Epithelial cell of esophagus (primary cell): ENCODE results near the gene NAB2.
A peak's percentile ranks its signal among the peaks of the same experiment; 100 is the strongest.
"Not testable (repeated sequence)": the region's sequence is repeated elsewhere in the genome, so short reads cannot be mapped to it uniquely, and the experiment has no call there.

ENCODE experiments used
- DNase-seq: peaks from one replicate; pipeline ENCODE4 v3.0.0; 2010; ENCODE audit warnings: low read depth
- H3K4me3 ChIP-seq: 2 replicates; pipeline ENCODE4 v1.5.1; 2011; ENCODE audit warnings: mild to moderate bottlenecking, low read length, control low read depth
- TF ChIP-seq, protein P1 (sequence below): IDR thresholded peaks from 2 replicates; pipeline ENCODE4 v1.5.1; 2011; ENCODE audit warnings: low read depth, mild to moderate bottlenecking, low read length, control low read depth, inconsistent platforms; ENCODE audit not compliant: insufficient read depth; ENCODE audit errors: missing control alignments

Gene NAB2

DNA sequence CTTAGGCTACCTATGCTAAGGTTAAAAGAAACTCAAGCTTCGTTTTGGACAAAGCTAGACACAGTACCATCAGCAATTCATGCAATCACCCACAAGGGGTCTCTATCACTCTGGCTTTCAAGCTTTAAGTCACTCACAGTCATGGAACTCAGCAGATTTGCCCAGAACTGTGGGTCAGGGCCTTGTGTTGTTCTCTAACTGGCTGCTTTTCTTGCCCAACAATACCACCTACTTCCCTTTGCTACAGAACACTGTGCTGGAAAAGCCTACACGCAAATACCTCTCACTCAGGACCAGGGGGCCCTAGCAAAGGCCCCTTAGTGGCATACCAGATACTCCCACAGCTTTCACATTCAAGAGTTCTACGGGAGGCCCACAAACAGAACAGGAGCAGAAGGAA is 19.4 kb upstream of the NAB2 start:
- no peak overlapping the region for H3K4me3 ChIP-seq
- DNase-seq = peak; percentile 81
- TF ChIP-seq, protein P1, sequence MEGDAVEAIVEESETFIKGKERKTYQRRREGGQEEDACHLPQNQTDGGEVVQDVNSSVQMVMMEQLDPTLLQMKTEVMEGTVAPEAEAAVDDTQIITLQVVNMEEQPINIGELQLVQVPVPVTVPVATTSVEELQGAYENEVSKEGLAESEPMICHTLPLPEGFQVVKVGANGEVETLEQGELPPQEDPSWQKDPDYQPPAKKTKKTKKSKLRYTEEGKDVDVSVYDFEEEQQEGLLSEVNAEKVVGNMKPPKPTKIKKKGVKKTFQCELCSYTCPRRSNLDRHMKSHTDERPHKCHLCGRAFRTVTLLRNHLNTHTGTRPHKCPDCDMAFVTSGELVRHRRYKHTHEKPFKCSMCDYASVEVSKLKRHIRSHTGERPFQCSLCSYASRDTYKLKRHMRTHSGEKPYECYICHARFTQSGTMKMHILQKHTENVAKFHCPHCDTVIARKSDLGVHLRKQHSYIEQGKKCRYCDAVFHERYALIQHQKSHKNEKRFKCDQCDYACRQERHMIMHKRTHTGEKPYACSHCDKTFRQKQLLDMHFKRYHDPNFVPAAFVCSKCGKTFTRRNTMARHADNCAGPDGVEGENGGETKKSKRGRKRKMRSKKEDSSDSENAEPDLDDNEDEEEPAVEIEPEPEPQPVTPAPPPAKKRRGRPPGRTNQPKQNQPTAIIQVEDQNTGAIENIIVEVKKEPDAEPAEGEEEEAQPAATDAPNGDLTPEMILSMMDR = peak; percentile 92

DNA sequence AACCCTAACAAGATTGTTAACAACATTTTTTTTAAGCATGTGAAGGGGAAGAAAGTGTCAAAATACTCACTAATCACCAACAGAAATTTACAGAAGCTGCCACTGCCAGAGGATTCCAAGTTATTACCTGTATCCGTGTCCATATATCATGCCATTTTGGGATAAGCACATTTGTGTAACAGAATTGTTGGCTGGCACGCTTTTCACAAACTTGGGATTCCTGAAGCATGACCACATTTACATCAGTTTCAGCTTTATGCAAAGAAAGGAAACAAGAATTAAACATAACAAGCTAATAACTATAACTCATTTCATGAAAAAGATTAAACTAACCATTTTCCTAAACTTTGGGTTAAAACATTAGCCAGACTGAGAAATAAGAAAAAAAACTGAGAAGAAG is 16.3 kb upstream of the NAB2 start:
- TF ChIP-seq, protein P1 = no peak
- DNase-seq = no peak
- no peak overlapping the region for H3K4me3 ChIP-seq

DNA sequence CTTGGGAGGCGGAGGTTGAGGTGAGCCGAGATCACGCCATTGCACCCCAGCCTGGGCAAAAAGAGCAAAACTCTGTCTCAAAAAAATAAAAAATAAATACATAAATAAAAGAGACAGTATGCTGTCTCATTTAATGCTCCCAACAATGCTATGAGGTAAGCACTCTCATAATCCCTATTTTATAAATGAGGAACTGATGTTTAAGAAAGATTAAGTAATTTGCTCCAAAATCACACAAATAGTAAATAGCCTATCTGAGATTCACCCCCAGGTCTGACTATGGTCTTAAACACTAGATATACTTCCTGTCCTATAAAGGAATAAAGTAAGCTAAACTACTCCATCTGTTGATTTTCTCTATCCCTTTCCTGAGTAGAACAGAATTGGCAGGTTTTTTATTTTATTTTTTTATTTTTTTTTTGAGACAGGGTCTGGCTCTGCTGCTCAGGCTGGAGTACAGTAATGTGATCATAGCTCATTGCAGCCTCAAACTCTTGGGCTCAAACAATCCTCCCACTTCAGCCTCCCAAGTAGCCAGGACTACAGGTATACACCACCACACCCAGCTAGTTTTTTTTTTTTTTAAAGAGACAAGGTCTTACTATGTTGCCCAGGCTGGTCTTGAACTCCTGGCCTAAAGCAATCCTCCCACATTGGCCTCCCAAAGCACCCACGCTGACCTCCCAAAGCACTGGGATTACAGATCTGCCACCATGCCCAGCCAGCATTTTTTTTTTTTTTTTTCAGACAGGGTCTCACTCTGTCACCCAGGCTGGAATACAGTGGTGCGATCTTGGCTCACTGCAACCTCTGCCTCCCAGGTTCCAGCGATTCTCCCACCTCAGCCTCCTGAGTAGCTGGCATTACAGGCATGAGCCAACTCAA is 15.1 kb upstream of the NAB2 start:
- not testable (repeated sequence) for H3K4me3 ChIP-seq

DNA sequence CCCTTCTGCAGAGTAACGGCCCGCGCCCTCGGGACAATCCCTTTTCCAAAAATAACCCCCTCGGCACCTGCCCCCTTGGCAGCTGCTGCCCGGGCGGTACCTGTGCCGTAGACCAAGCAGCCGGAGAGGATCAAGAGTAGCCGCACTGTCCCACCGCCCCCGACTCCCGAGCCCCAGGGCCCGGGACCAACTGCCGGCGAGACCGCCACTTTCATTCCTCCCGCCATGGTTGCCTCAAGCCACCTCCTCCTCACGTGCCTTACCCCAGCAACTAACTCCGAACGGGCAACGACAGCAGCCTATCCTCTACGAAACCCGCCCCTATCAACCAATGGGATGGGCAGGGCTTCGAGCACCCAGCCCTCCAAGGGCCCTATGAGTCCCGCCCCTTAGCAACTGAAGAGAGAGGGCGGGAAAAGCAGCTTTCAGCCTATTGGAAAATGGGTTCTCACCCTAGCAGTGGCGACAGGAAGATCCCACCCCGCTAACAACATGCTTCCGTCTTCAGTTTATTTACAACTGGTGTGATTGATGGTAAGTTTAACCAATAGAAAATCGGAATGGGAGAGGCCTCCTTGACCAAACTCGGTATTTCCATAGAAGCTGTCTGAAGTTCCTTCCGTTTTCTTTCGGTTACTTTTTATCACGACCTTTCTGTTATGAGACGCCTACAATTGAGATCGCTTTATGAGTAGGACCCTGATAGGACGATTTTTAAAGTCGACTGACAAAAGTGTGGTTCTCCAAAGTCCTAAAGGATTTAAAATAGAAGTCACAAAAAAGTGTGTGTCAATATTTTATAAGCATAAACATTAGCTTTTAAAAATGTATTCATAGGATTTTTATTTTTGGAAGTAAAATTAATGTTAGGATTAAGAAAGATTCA is 10.2 kb upstream of the NAB2 start, which contains the start of gene NEMP1:
Gene NEMP1 (minus strand): TSS at position 273 of the 886 bp plus-strand sequence. CDS start 46 bp downstream, at position 227.
- peak; percentile 100 for DNase-seq
- TF ChIP-seq, protein P1 = no peak
- peak within 1 kb of the TSS; percentile 72 for H3K4me3 ChIP-seq

More for the DNA sequence above, 15.1 kb upstream of the NAB2 start:
- not testable (repeated sequence) for DNase-seq

DNA sequence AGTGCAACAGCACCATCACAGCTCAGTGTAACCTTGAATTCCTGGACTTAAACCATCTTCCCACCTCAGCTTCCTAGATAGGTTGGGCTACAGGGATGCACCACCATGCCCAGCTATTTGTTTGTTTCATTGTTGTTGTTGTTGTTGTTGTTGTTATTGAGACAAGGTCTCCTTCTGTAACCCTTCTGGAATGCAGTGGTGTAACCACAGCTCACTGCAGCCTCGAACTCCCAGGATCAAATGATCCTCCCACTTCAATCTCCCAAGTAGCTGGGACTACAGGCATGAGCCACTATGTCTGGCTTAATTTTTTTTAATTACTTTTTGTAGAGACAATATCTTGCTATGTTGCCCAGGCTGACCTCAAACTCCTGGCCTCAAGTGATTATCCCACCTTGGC is 9.1 kb upstream of the NAB2 start:
- no peak for DNase-seq
- H3K4me3 ChIP-seq = no peak overlapping the region
- TF ChIP-seq, protein P1 = no peak

DNA sequence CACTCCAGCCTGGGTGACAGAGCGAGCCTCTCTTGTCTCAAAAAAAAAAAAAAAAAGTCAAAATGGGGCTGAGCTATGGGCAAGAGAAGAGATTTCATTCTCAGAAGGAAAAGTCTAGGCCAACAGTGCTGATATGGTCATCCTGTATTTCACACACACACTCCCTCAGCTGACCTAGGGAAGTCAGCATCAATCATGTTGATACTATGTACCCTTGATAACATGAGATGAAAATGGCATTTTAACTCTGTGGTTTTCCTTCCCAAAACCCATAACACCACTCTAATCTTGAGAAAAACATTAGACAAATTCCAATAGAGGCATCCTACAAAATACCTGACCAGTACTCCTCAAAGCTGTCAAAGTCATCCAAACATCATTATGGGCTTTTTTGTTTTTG is 8.1 kb upstream of the NAB2 start:
- DNase-seq = no peak
- TF ChIP-seq, protein P1 = no peak
- H3K4me3 ChIP-seq = no peak overlapping the region

DNA sequence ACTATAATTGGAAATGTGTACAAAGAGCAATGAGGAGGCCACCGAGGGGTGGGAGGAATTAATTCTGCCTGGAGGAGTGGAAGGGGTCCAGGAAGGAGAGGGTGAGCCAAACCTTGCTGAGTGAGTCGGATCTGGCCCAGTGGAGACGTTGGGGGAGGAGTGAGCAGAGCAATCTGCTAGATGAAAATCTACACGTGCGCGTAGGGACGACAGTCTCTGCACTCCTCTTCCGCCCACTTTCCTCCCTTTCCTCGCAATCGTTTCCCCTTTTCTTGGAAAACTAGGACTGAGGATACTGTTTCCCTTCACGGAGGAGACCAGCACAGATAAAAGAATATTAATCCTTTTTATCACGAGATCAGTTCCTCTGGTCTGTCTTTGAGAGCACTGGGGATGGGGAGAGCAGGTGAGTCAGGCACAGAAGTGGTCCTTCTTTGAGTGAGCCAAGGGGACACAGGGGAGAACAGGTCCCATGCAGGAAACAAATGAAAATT is 2.9 kb upstream of the NAB2 start:
- peak; percentile 30 for DNase-seq
- TF ChIP-seq, protein P1 = no peak
- H3K4me3 ChIP-seq = peak overlapping the region; percentile 74
